Heart right ventricle (tissue), 16 donors: ENCODE results near the gene PHYHD1. TPM values are rescaled to one million over a fixed set of nuclear protein-coding genes. Genes with fewer than 3 reads are reported as not detected.
A peak's percentile ranks its signal among the peaks of the same experiment; 100 is the strongest.

Source experiments
- ATAC-seq, 8 donors: fragments of 200-7000 bp; cut with Tn5 transposase; one replicate each; pipeline ENCODE4 v1.9.1; 2020; ENCODE audit warnings: mild to moderate bottlenecking in 8 of 8, moderate library complexity in 8 of 8, moderate number of reproducible peaks in 1 of 8
- DNase-seq, 2 donors: peaks; one replicate each; pipeline ENCODE4 v3.0.0-alpha.2; 2020
- H3K27ac ChIP-seq, 10 donors: fragments of 200-600 bp; sonication (generic) in 2 of 10; one replicate each; pipeline versions ENCODE4 v1.5.0 to v1.8.0; 2020 to 2022; ENCODE audit warnings: mild to moderate bottlenecking in 3 of 10
- H3K27me3 ChIP-seq, 7 donors: fragments of 200-600 bp; one replicate each; pipeline ENCODE4 v1.8.0; 2021 to 2022; ENCODE audit warnings: mild to moderate bottlenecking in 2 of 7
- H3K36me3 ChIP-seq, 9 donors: fragments of 200-600 bp; sonication (generic) in 1 of 9; one replicate each; pipeline versions ENCODE4 v1.5.0 to v1.8.0; 2020 to 2022; ENCODE audit warnings: mild to moderate bottlenecking in 2 of 9
- H3K4me1 ChIP-seq, 9 donors: fragments of 200-600 bp; sonication (generic) in 1 of 9; one replicate each; pipeline versions ENCODE4 v1.5.0 to v1.8.0; 2020 to 2022; ENCODE audit warnings: mild to moderate bottlenecking in 4 of 9
- H3K4me3 ChIP-seq, 10 donors: fragments of 200-600 bp; sonication (generic) in 2 of 10; one replicate each; pipeline versions ENCODE4 v1.5.0 to v1.8.0; 2020 to 2022; ENCODE audit warnings: mild to moderate bottlenecking in 7 of 10, moderate library complexity in 2 of 10
- H3K9me3 ChIP-seq, 11 donors: fragments of 200-600 bp in 10 of 11; sonication (generic) in 2 of 11; one replicate each; pipeline versions ENCODE4 v1.5.0 to v1.8.0; 2013 to 2022; ENCODE audit warnings: mild to moderate bottlenecking in 2 of 11, control low read depth in 1 of 11, moderate library complexity in 1 of 11
- CTCF ChIP-seq, 9 donors: fragments of 200-600 bp; sonication (generic) in 2 of 9; IDR thresholded peaks; one replicate each; pipeline versions ENCODE4 v1.5.0 to v1.8.0; 2021 to 2022; ENCODE audit warnings: antibody characterized with exemption in 9 of 9, mild to moderate bottlenecking in 5 of 9, moderate library complexity in 1 of 9
- WGBS, 2 donors: extraction: QIAGEN DNeasy Blood & Tissue Kit; methylation state at CpG; one replicate each; pipeline ENCODE4 v1.1.7; 2013; ENCODE audit warnings: inconsistent platforms in 1 of 2; 5-methylcytosine and 5-hydroxymethylcytosine counted together
- intact Hi-C, 10 donors: fragments of 100-400 bp; cut with DNase I; formaldehyde crosslinking; loops; one replicate each; pipeline versions ENCODE4 v1.11.1 to v1.14.2; 2022
- polyA plus RNA-seq, 2 donors: library from polyadenylated mRNA; stranded (reverse); fragments of 200-250 nt; gene quantifications; one replicate each; pipeline ENCODE4 v1.2.3, GENCODE V29; 2013
- total RNA-seq, 10 donors: library from RNA; stranded (reverse); fragmentation: NEBNext Ultra II Directional in 3 of 10; extraction: Animal tissue kit (Norgen Biotek cat#: 25700) in 3 of 10; gene quantifications; one replicate each; pipeline versions ENCODE4 v1.2.1 to v1.2.4, GENCODE V29; 2021 to 2023
- donor health status: Arrhythmogenic right ventricular cardiomyopathy.
- donor health status: ischemic (EF 13 %, LVEDD 7.1; RV severe dilation, severe dysfunction).
- donor health status: healthy with polysubstance abuse.
- donor health status: DM: no; HTN: yes; CAD: no.
- donor health status: DM: no; HTN: no; CAD: no.
- donor health status: ischemic (EF 25% LVEDD 6.9; RV normal size, moderate dysfunction).
- donor health status: ischemic (EF 25% LVEDD 5.7; RV mildly dilated, moderate dysfunction).
- donor health status: healthy.
- donor health status: DM: yes; HTN: yes; CAD: no.
- donor health status: Ischemic cardiomyopathy.
- donor health status: ischemic (EF 35%, LVEDD 5.7; RV mildly dilated, moderate dysfunction).
- donor health status: nonischemic (EF 11% LVEDD 7.7; RV severe dilation, severe dysfunction).
- donor health status: DM: yes; HTN: yes; CAD: no.
- donor health status: PGD.
- donor health status: ischemic (EF 29% LVEDD 5.4; RV normal size, mild dysfunction).
- donor health status: nonischemic (EF 23%, LVEDD 6.1; RV moderate dilation, normal function).

PHYHD1 gene
- total and polyA plus RNA-seq, 12 donors, result 14.7 to 49.2 (median 24.2) TPM

GRCh38 chr9:128936171-128936865 lies 15.5 kb downstream of the PHYHD1 start:
- no peaks in the 10 kb centered on the region for H3K9me3 ChIP-seq
- H3K36me3 ChIP-seq, result peaks cover 0 to 41% (median 0%) of the 10 kb centered on the region in 9 donors
- no peak overlapping the region for H3K27ac ChIP-seq
- intact Hi-C loops, result no loop called here
- peaks cover 3 to 15% (median 12%) of the 10 kb centered on the region in 9 donors for H3K4me1 ChIP-seq
- DNase-seq (no peak), ATAC-seq (no peak)
- no peak for TF ChIP-seq CTCF (IDR thresholded peaks at IDR 0.05)
- H3K4me3 ChIP-seq, result no peak overlapping the region
- no peaks in the 10 kb centered on the region for H3K27me3 ChIP-seq
- WGBS, 2 donors, result 92 to 93% methylated on average over 11 of the region's 11 CpGs

- no peak for TF ChIP-seq CTCF (IDR thresholded peaks at IDR 0.05)
- Histone ChIP-seq H3K4me1 (peaks cover 3 to 27% (median 24%) of the 10 kb centered on the region in 9 donors), H3K27me3 (no peaks in the 10 kb centered on the region), H3K9me3 (no peaks in the 10 kb centered on the region), H3K27ac (no peak overlapping the region), H3K36me3 (peaks cover 0 to 50% (median 0%) of the 10 kb centered on the region in 9 donors), H3K4me3 (no peak overlapping the region)
- no peak for ATAC-seq
- 93 to 96% methylated on average over 9 of the region's 9 CpGs for WGBS, 2 donors
- DNase-seq, result no peak
- intact Hi-C loops, result no loop called here
Observed at GRCh38 chr9:128937310-128938165, 16.8 kb downstream of the PHYHD1 start.

DNA sequence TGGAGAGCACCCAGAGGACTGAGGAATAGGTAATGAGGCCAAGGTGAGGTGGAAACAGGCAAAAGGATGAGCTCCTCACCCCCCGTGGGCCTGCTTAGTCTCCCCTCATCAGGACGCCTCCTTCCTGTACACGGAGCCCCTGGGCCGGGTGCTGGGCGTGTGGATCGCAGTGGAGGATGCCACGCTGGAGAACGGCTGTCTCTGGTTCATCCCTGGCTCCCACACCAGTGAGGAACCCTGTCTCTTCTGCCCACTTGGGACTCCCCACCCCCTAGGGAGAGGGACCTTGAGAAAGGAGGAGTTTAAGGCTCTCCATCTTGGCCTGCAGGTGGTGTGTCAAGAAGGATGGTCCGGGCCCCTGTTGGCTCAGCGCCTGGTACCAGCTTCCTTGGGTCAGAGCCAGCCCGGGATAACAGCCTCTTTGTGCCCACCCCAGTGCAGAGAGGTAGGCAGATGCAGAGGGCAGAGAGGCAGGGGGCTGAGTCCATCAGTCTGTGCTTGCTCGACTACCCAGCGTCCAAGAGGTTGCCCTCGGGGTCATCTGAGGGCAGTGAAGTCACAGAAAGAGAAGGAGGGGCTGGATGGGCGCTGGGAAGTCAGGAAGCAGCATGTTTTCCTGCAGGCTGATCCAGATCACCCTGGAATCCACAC lies 19.6 kb downstream of the PHYHD1 start:
- intact Hi-C loops, result loop anchor here in 1 of 10 donors (10.0 kb wide), 1 partner anchor 256 kb away; the partner anchor contains the start of gene SET
- H3K27ac ChIP-seq, result peak overlapping the region in 9 of 10 donors; percentile 13 to 86 (median 50)
- no peak overlapping the region for H3K4me3 ChIP-seq
- 49 to 63% methylated on average over 15 of the region's 15 CpGs for WGBS, 2 donors
- H3K27me3 ChIP-seq, result no peaks in the 10 kb centered on the region
- H3K4me1 ChIP-seq, result peaks cover 3 to 49% (median 39%) of the 10 kb centered on the region in 9 donors
- no peak for TF ChIP-seq CTCF (IDR thresholded peaks at IDR 0.05)
- ATAC-seq (peak in 7 of 8 donors; percentile 38 to 68 (median 53)), DNase-seq (no peak)
- no peaks in the 10 kb centered on the region for H3K9me3 ChIP-seq
- peaks cover 0 to 53% (median 4%) of the 10 kb centered on the region in 9 donors for H3K36me3 ChIP-seq
